Pancreas (tissue), 10 donors: ENCODE data around the gene ADORA2A. TPM values are rescaled to one million over a fixed set of nuclear protein-coding genes. Genes with fewer than 3 reads are reported as not detected.

Source experiments
- ATAC-seq, 4 donors: fragments of 200-7000 bp; cut with Tn5 transposase; one replicate each; pipeline versions ENCODE4 v1.8.0 to v1.9.1; 2020; ENCODE audit warnings: mild to moderate bottlenecking in 4 of 4, moderate library complexity in 4 of 4
- DNase-seq, 6 donors: peaks; one replicate each; pipeline ENCODE4 v3.0.0-alpha.2; 2020
- FAIRE-seq: peaks from 2 replicates; lab custom pipeline; 2012; peaks lifted over from hg19 to GRCh38; lab: Jason Lieb, UNC
- H3K27ac ChIP-seq, 4 donors: fragments of 200-600 bp; sonication (generic); 1 replicate in 3 of 4; 2 replicates in 1 of 4; pipeline versions ENCODE4 v1.5.0 to v1.8.0; 2020
- H3K27me3 ChIP-seq, 4 donors: fragments of 200-600 bp; one replicate each; pipeline ENCODE4 v1.8.0; 2021
- H3K36me3 ChIP-seq, 3 donors: fragments of 200-600 bp; sonication (generic) in 1 of 3; one replicate each; pipeline versions ENCODE4 v1.5.0 to v1.8.0; 2020 to 2021
- H3K4me1 ChIP-seq, 3 donors: fragments of 200-600 bp; one replicate each; pipeline ENCODE4 v1.8.0; 2021
- H3K4me3 ChIP-seq, 4 donors: fragments of 200-600 bp; sonication (generic) in 2 of 4; one replicate each; pipeline versions ENCODE4 v1.5.0 to v1.8.0; 2020 to 2021
- H3K9me3 ChIP-seq, 4 donors: fragments of 200-600 bp; one replicate each; pipeline ENCODE4 v1.8.0; 2021
- CTCF ChIP-seq, 4 donors: fragments of 200-600 bp; sonication (generic) in 3 of 4; IDR thresholded peaks; one replicate each; pipeline versions ENCODE4 v1.5.0 to v1.8.0; 2021; ENCODE audit warnings: antibody characterized with exemption in 4 of 4
- WGBS, 2 donors: extraction: QIAGEN DNeasy Blood & Tissue Kit; methylation state at CpG; one replicate each; pipeline ENCODE4 v1.1.7; 2013; 5-methylcytosine and 5-hydroxymethylcytosine counted together
- intact Hi-C, 3 donors: fragments of 100-400 bp; cut with DNase I; formaldehyde crosslinking; loops; one replicate each; pipeline versions ENCODE4 v1.11.1 to v1.14.2; 2022
- polyA plus RNA-seq, 2 donors: library from polyadenylated mRNA; stranded (reverse); fragments of 200-250 nt; gene quantifications; one replicate each; pipeline ENCODE4 v1.2.3, GENCODE V29; 2013
- total RNA-seq, 6 donors: library from RNA; stranded (reverse); fragmentation: NEBNext Ultra II Directional in 4 of 6; extraction: Animal tissue kit (Norgen Biotek cat#: 25700) in 4 of 6; gene quantifications; one replicate each; pipeline versions ENCODE4 v1.2.1 to v1.2.4, GENCODE V29; 2021 to 2023
- donor health status: healthy with polysubstance abuse.
- donor health status: DM: no; HTN: no; CAD: no; lungs with moderate emphysema.
- donor health status: DM: no; HTN: no; CAD: no.
- donor health status: control.
- donor health status: control.
- donor health status: Bipolar disorder and iron deficiency.
- donor health status: DM: yes; HTN: yes; CAD: no.
- donor health status: DM: no; HTN: no; CAD: no.
- donor health status: DM: no; HTN: no; CAD: no.
- donor health status: DM: yes; HTN: yes; CAD: no.

The ADORA2A gene
- total and polyA plus RNA-seq, 8 donors, result 0.85 to 10.4 (median 1.6) TPM

- no peak for FAIRE-seq
Observed at GRCh38 chr22:24418786-24419474, 8.5 kb upstream of the ADORA2A start.

GRCh38 chr22:24419475-24419850 lies 7.9 kb upstream of the ADORA2A start:
- Histone ChIP-seq H3K27ac (no peak overlapping the region), H3K4me1 (no peaks in the 10 kb centered on the region), H3K9me3 (no peaks in the 10 kb centered on the region), H3K36me3 (peaks cover 0 to 7% (median 6%) of the 10 kb centered on the region in 3 donors), H3K4me3 (no peak overlapping the region), H3K27me3 (no peaks in the 10 kb centered on the region)
- TF ChIP-seq CTCF (IDR thresholded peaks at IDR 0.05), result no peak
- peak in 1 of 6 donors; percentile 52 for DNase-seq
- no peak for FAIRE-seq
- no peak for ATAC-seq
- WGBS, 2 donors, result 46 to 51% methylated on average over 7 of the region's 7 CpGs
- intact Hi-C loops, result no loop called here

More at GRCh38 chr22:24418786-24419474, 8.5 kb upstream of the ADORA2A start:
- intact Hi-C loops, result no loop called here
- no peak for TF ChIP-seq CTCF (IDR thresholded peaks at IDR 0.05)
- Histone ChIP-seq H3K36me3 (peaks cover 0 to 8% (median 8%) of the 10 kb centered on the region in 3 donors), H3K4me1 (no peaks in the 10 kb centered on the region), H3K27ac (no peak overlapping the region), H3K27me3 (no peaks in the 10 kb centered on the region), H3K9me3 (no peaks in the 10 kb centered on the region), H3K4me3 (no peak overlapping the region)
- 66 to 72% methylated on average over 16 of the region's 16 CpGs for WGBS, 2 donors
- DNase-seq (peak in 3 of 6 donors; percentile 11 to 58 (median 45)), ATAC-seq (no peak)

- no peaks in the 10 kb centered on the region for H3K9me3 ChIP-seq
- ATAC-seq, result peak in 2 of 4 donors; percentile 2 to 4
- H3K27me3 ChIP-seq, result no peaks in the 10 kb centered on the region
- no peak overlapping the region for H3K4me3 ChIP-seq
- DNase-seq, result peak in 2 of 6 donors; percentile 59 to 75
- FAIRE-seq, result no peak
- H3K27ac ChIP-seq, result no peak overlapping the region
- H3K36me3 ChIP-seq, result no peaks in the 10 kb centered on the region
- no peak for TF ChIP-seq CTCF (IDR thresholded peaks at IDR 0.05)
- intact Hi-C loops, result loop anchor here in 2 of 3 donors (5.0 kb wide), 2 partner anchors 102 to 107 kb away; no protein-coding TSS in a partner anchor
- H3K4me1 ChIP-seq, result no peaks in the 10 kb centered on the region
- 24 to 26% methylated on average over 17 to 18 of the region's 18 CpGs for WGBS, 2 donors
Observed at GRCh38 chr22:24420072-24420976, 7.1 kb upstream of the ADORA2A start.

DNA sequence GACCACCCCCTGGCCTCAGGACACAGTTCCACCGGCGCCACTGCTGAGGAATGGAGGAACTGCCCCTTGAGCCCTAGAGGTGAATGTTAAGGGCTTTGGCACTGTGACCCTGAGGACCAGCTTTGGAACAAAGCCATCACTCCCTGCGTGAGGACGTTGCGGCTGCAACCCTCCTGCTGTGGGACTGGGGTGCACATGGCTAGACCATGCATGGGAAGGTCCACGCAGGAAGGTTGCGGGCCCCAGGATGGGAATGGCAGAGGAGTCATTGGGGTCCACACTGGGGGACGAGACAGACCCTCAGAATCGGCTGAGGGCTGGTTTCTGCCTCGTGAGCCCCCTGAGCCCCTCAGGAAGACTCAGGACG lies 6.4 kb upstream of the ADORA2A start:
- ATAC-seq, result no peak
- Histone ChIP-seq H3K36me3 (no peaks in the 10 kb centered on the region), H3K9me3 (no peaks in the 10 kb centered on the region), H3K4me3 (no peak overlapping the region), H3K27me3 (no peaks in the 10 kb centered on the region), H3K27ac (no peak overlapping the region), H3K4me1 (no peaks in the 10 kb centered on the region)
- DNase-seq, result peak in 2 of 6 donors; percentile 51 to 58
- TF ChIP-seq CTCF (IDR thresholded peaks at IDR 0.05), result no peak
- no peak for FAIRE-seq
- WGBS, 2 donors, result 48 to 57% methylated on average over 11 of the region's 11 CpGs
- intact Hi-C loops, result loop anchor here in 2 of 3 donors (5.0 kb wide), 2 partner anchors 101 to 106 kb away; no protein-coding TSS in a partner anchor
